HUES64 (cell line): ENCODE results near the gene MYOF.
"Not testable (repeated sequence)": the region's sequence is repeated elsewhere in the genome, so short reads cannot be mapped to it uniquely, and the experiment has no call there.

Experiments
- H3K27ac ChIP-seq: 2 replicates; pipeline ENCODE4 v1.7.0; 2013; ENCODE audit warnings: low read depth, low read length, inconsistent platforms
- H3K27me3 ChIP-seq: 2 replicates; pipeline ENCODE4 v1.6.1; 2013; ENCODE audit warnings: mild to moderate bottlenecking, low read length; ENCODE audit not compliant: insufficient read depth
- H3K36me3 ChIP-seq: 2 replicates; pipeline ENCODE4 v1.6.1; 2013; ENCODE audit warnings: mild to moderate bottlenecking, low read length; ENCODE audit not compliant: insufficient read depth
- H3K4me1 ChIP-seq: 2 replicates; pipeline ENCODE4 v1.6.1; 2013; ENCODE audit warnings: mild to moderate bottlenecking, low read length, moderate library complexity; ENCODE audit not compliant: insufficient read depth
- H3K4me3 ChIP-seq: 2 replicates; pipeline ENCODE4 v1.5.1; 2013; ENCODE audit warnings: mild to moderate bottlenecking, low read length, moderate library complexity
- H3K9ac ChIP-seq: 2 replicates; pipeline ENCODE4 v1.6.1; 2013; ENCODE audit warnings: mild to moderate bottlenecking, low read depth, low read length
- H3K9me3 ChIP-seq: 2 replicates; pipeline ENCODE4 v1.6.1; 2013; ENCODE audit warnings: low read depth, low read length; ENCODE audit not compliant: insufficient read depth
- WGBS: fragments of 150-250, 120-280 bp; methylation state at CpG from one replicate; pipeline ENCODE4 v1.1.7; 2013; ENCODE audit warnings: missing lambda C conversion rate; 5-methylcytosine and 5-hydroxymethylcytosine counted together

Gene MYOF

GRCh38 chr10:93367664-93368063 lies 114.5 kb downstream of the MYOF start:
- 88% methylated on average over 3 of the region's 3 CpGs for WGBS
- peaks cover 9% of the 10 kb centered on the region for H3K4me1 ChIP-seq

DNA sequence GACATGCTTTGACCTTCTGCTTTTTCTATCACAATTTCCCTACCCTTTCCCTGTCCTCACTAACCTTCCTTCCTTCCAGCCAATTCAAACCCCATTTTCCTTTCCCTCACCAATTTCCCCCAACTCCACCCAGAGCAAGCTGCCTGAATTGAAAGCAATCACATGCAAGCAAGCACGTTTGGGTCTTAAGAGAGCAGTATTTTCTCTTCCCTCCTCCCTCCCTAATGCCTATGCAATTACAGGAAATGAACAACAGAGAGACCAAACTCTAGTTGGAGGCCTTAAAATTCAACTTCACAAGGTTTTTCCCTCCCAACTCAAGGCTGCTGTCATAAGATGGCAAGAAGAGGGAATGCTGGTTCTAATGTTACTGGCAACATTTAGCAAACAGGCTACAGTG lies 117.2 kb downstream of the MYOF start:
- H3K9ac ChIP-seq, result no peak overlapping the region
- H3K4me3 ChIP-seq, result no peak overlapping the region
- no peaks in the 10 kb centered on the region; the same call in 1 of the 2 replicates for H3K36me3 ChIP-seq
- WGBS, result 74% methylated on average over 1 of the region's 1 CpG
- H3K4me1 ChIP-seq, result peaks cover 9% of the 10 kb centered on the region
- H3K9me3 ChIP-seq, result no peaks in the 10 kb centered on the region
- H3K27me3 ChIP-seq, result no peaks in the 10 kb centered on the region
- no peak overlapping the region for H3K27ac ChIP-seq

More at GRCh38 chr10:93367664-93368063, 114.5 kb downstream of the MYOF start:
- H3K27me3 ChIP-seq, result no peaks in the 10 kb centered on the region
- no peak overlapping the region for H3K9ac ChIP-seq
- H3K27ac ChIP-seq, result no peak overlapping the region
- no peaks in the 10 kb centered on the region for H3K9me3 ChIP-seq
- no peak overlapping the region for H3K4me3 ChIP-seq
- H3K36me3 ChIP-seq, result no peaks in the 10 kb centered on the region; the same call in 1 of the 2 replicates

DNA sequence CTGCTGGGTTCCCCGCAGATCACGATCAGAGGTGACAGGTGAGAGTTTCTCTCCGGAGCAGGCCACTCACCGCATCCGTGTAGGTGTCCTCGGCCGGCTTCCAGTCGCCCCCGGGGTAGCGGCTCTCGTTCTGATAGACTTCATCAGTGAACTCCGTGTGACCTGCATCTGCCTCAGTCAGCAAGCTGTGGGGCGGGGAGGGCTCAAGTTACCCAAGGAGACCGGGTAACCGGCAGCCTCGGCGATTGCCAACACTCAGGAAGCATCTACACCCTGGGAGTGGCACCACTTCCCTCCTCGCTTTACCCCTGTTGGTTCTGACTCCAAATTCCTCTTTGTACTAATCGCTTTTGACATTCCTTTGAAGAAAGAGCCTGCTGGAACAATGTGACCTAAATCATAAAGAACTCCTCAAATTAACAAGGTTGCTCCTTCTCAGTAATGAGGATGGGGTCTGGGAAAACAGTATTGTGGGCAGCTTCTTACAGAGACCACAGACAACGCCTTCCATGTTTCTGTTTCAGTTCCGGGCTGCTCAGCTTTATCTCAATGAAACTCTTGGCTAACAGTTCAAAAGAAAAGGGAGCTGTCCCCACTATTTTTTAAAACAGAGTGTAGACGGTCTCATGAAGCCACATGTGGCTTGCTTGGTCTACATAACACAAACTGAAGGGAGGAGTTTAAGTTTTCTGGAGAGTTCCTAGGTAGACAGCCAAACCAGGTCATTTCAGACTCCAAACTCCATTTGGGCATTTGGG lies 118.1 kb downstream of the MYOF start:
- Histone ChIP-seq H3K9me3 (no peaks in the 10 kb centered on the region), H3K36me3 (no peaks in the 10 kb centered on the region; the same call in 1 of the 2 replicates), H3K27ac (no peak overlapping the region), H3K4me1 (no peaks in the 10 kb centered on the region), H3K4me3 (no peak overlapping the region), H3K9ac (no peak overlapping the region), H3K27me3 (no peaks in the 10 kb centered on the region)
- WGBS, result 93% methylated on average over 22 of the region's 22 CpGs

DNA sequence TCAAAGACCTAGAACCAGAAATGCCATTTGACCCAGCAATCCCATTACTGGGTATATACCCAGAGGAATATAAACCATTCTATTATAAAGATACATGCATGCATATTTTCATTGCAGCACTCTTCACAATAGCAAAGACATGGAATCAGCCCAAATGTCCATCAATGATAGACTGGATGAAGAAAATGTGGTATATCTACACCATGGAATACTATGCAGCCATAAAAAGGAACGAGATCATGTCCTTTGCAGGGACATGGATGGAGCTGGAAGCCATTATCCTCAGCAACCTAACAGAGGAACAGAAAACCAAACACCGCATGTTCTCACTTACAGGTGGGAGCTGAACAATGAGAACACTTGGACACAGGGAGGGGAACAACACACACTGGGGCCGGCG lies 123.7 kb downstream of the MYOF start:
- H3K36me3 ChIP-seq, H3K9me3 ChIP-seq, H3K4me3 ChIP-seq, H3K4me1 ChIP-seq, H3K27me3 ChIP-seq, H3K9ac ChIP-seq, H3K27ac ChIP-seq: not testable (repeated sequence)
- WGBS, result 95% methylated on average over 4 of the region's 4 CpGs

DNA sequence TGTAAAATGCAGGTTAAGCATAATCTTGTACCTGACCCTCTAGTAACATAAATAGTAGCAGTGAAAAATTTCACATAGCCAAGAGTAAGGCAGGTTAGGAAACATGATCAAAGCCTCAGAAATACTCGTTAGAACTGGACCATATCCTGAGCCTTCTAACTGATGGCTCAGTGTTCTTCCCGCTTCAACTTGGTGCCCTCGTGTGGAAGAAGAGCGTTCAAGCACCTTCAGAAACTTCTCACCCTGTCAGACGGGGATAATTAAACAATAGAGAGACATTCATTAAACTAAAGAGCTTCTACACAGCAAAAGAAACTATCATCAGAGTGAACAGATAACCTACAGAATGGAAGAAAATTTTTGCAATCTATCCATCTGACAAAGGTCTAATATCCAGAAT lies 124.5 kb downstream of the MYOF start:
- Histone ChIP-seq H3K9me3 (no peaks in the 10 kb centered on the region), H3K27me3 (no peaks in the 10 kb centered on the region), H3K27ac (no peak overlapping the region), H3K4me1 (peaks cover 7% of the 10 kb centered on the region), H3K4me3 (no peak overlapping the region), H3K36me3 (no peaks in the 10 kb centered on the region; the same call in 1 of the 2 replicates), H3K9ac (no peak overlapping the region)
- WGBS, result 11% methylated on average over 5 of the region's 5 CpGs

DNA sequence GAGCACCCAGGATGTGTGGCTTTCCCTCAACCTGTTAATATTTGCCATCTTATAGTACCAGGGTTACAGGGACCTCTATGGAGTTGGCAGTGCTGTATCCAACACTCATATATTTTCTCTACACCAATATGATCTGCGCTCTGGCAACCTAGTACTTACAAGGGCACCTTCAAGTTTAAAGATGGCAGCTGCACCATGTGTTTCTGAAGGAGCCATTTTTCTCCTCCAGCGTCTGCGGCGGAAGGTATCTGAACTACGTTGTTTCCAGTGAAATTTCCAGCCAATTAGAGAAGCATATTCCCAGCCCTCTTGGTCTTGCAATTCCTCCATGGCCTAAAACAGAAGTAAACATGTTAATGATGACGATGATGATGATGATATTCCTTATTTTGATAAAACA lies 125.6 kb downstream of the MYOF start:
- no peaks in the 10 kb centered on the region; the same call in 1 of the 2 replicates for H3K36me3 ChIP-seq
- no peaks in the 10 kb centered on the region for H3K27me3 ChIP-seq
- no peaks in the 10 kb centered on the region for H3K9me3 ChIP-seq
- WGBS, result 96% methylated on average over 5 of the region's 6 CpGs
- no peak overlapping the region for H3K9ac ChIP-seq
- peaks cover 8% of the 10 kb centered on the region for H3K4me1 ChIP-seq
- H3K4me3 ChIP-seq, result no peak overlapping the region
- no peak overlapping the region for H3K27ac ChIP-seq

GRCh38 chr10:93352638-93353383 lies 129.3 kb downstream of the MYOF start:
- no peak overlapping the region for H3K9ac ChIP-seq
- H3K4me3 ChIP-seq, result no peak overlapping the region
- no peaks in the 10 kb centered on the region for H3K27me3 ChIP-seq
- 54% methylated on average over 6 of the region's 6 CpGs for WGBS
- no peaks in the 10 kb centered on the region for H3K9me3 ChIP-seq
- H3K4me1 ChIP-seq, result peaks cover 8% of the 10 kb centered on the region
- no peak overlapping the region for H3K27ac ChIP-seq
- peaks cover 3% of the 10 kb centered on the region; the same call in 1 of the 2 replicates for H3K36me3 ChIP-seq

- Histone ChIP-seq H3K36me3 (peaks cover 3% of the 10 kb centered on the region; the same call in 1 of the 2 replicates), H3K4me3 (no peak overlapping the region), H3K27me3 (no peaks in the 10 kb centered on the region), H3K9ac (no peak overlapping the region), H3K9me3 (no peaks in the 10 kb centered on the region), H3K27ac (no peak overlapping the region), H3K4me1 (no peaks in the 10 kb centered on the region)
- 41% methylated on average over 4 of the region's 4 CpGs for WGBS
These were observed 135.4 kb downstream of the MYOF start for GRCh38 chr10:93346694-93347093.

DNA sequence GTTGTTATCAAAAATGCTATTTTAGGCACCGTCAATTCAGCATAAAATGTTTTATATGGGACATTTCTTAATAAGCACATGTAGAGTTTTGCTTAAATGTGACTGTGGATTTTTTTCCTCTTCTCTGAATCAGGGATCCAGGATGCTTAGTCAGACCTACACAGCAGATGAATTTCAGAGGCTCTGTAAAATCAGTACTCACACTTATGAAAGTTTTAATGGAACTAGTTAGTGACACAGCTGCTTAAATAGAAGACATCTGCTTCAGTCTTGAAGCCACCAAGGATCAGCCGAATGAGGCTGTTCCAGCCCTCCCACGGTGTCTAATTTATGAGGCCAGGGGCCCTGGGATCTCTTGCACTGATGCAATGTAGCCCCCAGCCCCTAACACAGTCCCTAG lies 136.0 kb downstream of the MYOF start:
- Histone ChIP-seq H3K4me1 (no peaks in the 10 kb centered on the region), H3K36me3 (peaks cover 3% of the 10 kb centered on the region; the same call in 1 of the 2 replicates), H3K9me3 (no peaks in the 10 kb centered on the region), H3K9ac (no peak overlapping the region), H3K27me3 (no peaks in the 10 kb centered on the region), H3K27ac (no peak overlapping the region), H3K4me3 (no peak overlapping the region)
- 82% methylated on average over 2 of the region's 3 CpGs for WGBS

DNA sequence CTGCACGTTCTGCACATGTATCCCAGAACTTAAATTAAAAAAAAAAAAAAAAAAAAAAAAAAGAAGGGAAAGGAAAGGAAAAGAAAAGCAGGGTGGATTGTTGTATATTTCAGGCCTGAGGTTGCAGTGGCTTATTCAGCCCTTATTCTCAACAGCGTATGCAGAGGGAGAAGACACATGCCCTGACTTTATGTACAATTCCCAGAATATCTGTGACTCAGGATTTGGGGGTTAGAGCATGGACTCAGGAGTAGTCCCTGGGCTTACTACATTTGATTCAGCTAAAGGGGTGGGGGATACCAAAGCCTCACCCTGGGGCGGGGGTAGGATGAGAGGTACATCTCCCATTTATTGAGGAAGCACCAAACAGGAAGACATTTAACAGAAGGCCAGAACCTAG lies 137.4 kb downstream of the MYOF start:
- Histone ChIP-seq H3K9me3 (no peaks in the 10 kb centered on the region), H3K9ac (no peak overlapping the region), H3K4me3 (no peak overlapping the region), H3K4me1 (no peaks in the 10 kb centered on the region), H3K27ac (no peak overlapping the region), H3K27me3 (no peaks in the 10 kb centered on the region), H3K36me3 (peaks cover 3% of the 10 kb centered on the region; the same call in 1 of the 2 replicates)
- WGBS, result 94% methylated on average over 2 of the region's 3 CpGs

GRCh38 chr10:93342921-93343320 lies 139.2 kb downstream of the MYOF start:
- no peak overlapping the region for H3K4me3 ChIP-seq
- no peaks in the 10 kb centered on the region for H3K9me3 ChIP-seq
- H3K27me3 ChIP-seq, result no peaks in the 10 kb centered on the region
- no peaks in the 10 kb centered on the region for H3K4me1 ChIP-seq
- H3K27ac ChIP-seq, result no peak overlapping the region
- 90% methylated on average over 2 of the region's 3 CpGs for WGBS
- no peaks in the 10 kb centered on the region for H3K36me3 ChIP-seq
- H3K9ac ChIP-seq, result no peak overlapping the region
